Peyer's patch (tissue), 4 donors: ENCODE results near the gene TBC1D12.

ENCODE experiments used
- POLR2A ChIP-seq, 2 donors: fragments of 450-650 bp; IDR thresholded peaks; one replicate each; pipeline ENCODE4 v1.5.1; 2017; ENCODE audit warnings: antibody characterized with exemption in 2 of 2, mild to moderate bottlenecking in 2 of 2, moderate library complexity in 2 of 2
- TF ChIP-seq, protein P1 (sequence below), 6 experiments: fragments of 450-650 bp in 4 of 6; fragments of 200-600 bp in 2 of 6; sonication (generic) in 1 of 6; IDR thresholded peaks; one replicate each; pipeline ENCODE4 v1.5.1; 2017 to 2019; ENCODE audit warnings: antibody characterized with exemption in 6 of 6, mild to moderate bottlenecking in 3 of 6, moderate library complexity in 1 of 6

- TF ChIP-seq, protein P1, sequence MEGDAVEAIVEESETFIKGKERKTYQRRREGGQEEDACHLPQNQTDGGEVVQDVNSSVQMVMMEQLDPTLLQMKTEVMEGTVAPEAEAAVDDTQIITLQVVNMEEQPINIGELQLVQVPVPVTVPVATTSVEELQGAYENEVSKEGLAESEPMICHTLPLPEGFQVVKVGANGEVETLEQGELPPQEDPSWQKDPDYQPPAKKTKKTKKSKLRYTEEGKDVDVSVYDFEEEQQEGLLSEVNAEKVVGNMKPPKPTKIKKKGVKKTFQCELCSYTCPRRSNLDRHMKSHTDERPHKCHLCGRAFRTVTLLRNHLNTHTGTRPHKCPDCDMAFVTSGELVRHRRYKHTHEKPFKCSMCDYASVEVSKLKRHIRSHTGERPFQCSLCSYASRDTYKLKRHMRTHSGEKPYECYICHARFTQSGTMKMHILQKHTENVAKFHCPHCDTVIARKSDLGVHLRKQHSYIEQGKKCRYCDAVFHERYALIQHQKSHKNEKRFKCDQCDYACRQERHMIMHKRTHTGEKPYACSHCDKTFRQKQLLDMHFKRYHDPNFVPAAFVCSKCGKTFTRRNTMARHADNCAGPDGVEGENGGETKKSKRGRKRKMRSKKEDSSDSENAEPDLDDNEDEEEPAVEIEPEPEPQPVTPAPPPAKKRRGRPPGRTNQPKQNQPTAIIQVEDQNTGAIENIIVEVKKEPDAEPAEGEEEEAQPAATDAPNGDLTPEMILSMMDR (IDR thresholded peaks at IDR 0.05) = no peak
- TF ChIP-seq POLR2A (IDR thresholded peaks at IDR 0.05) = no peak
Observed at GRCh38 chr10:94416896-94417295, 14.6 kb downstream of the TBC1D12 start.
